HuH-7.5 (cell line): ENCODE results near the gene MAPK11.

Source experiments
- DNase-seq: peaks from one replicate; pipeline ENCODE4 v3.0.0; 2011; ENCODE audit warnings: low spot score

MAPK11 gene

DNA sequence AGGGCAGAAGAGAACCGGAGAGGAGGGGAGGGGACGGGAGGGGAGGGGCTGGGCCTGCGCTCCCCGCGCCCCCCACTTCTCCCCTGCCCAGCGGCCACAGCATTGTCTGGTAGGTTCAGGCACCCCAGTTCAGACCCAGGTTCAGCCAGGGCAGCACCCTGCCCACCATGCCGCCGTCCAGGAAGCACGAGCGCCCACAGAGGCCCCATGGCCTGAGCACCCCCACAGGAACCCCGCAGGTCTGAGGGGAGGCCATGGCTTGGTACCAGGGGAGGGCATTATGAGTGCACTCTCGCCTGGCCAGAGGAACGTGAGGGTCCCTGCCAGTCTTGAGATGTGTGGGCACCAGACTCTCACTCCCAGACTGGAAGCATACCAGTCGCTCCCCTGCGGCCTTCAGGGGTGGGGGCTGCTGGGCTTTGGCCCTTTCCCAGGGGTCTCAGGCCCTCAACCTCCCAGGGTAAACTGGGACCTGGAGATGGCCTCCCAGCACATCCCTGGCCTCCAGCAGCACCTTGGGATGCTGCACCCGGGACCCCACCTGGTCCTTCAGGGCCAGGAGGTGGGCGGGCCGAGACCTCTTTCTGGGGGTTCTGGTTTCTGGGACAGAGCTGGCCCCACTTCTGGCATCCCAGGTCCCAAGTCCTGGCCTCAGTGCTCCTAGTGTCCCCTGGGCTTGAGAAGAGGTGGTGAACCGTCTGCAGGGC, 37.9 kb upstream of the MAPK11 start:
- no peak for DNase-seq

DNA sequence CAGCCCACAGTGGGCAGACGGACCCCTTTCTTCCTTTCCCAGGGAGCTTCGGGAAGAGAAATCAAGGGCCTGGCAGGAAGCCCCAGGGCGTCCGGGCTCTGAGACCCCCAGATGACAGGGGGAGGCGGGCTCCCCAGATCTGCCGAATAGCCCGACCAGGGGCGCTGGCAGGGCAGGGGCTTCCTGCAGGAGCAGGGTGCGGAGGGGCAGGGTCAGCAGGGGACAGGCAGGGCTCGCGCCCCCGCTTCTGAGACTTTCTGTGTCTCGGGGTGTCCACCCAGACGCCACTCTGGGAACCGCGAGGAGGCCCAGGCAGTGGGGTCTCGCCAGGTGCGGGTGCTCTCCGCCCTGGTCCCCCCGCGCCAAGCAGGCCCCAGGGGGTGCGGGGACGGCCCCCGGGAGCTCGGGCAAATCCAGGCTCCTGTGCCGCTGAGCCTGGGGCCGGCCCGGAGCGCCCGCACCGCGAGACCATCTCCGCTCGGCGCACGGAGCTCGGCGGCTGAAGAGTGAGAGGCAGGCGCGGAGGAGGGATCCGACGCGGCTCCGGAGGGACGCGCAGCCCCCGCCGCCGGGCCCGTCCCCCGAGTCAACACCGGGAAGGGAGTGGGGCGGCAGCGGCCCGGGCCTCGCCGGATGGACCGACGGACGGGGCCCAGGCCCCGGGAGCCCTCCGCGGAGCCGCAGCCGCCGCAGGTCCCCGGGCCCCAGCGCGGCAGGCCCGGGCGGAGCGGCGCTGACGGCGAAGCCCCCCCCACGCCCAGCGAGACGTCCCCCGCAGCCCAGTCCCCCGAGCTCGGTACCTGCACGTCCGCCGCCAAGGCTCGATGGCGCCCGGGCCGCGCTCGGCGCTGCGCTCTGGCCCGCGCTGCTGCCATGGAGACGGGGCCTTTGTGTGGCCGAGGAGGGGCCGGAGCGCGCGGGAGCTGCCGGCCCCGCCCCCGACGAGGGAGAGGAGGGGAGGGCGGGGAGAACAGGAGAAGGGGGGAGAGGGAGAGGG, 36.9 kb upstream of the MAPK11 start, which contains the start of gene PLXNB2:
Gene PLXNB2, minus strand, starts transcription at position 894 of the 997 bp plus-strand sequence. CDS start 17,062 bp downstream, outside the sequence.
- peak; percentile 89 for DNase-seq

DNA sequence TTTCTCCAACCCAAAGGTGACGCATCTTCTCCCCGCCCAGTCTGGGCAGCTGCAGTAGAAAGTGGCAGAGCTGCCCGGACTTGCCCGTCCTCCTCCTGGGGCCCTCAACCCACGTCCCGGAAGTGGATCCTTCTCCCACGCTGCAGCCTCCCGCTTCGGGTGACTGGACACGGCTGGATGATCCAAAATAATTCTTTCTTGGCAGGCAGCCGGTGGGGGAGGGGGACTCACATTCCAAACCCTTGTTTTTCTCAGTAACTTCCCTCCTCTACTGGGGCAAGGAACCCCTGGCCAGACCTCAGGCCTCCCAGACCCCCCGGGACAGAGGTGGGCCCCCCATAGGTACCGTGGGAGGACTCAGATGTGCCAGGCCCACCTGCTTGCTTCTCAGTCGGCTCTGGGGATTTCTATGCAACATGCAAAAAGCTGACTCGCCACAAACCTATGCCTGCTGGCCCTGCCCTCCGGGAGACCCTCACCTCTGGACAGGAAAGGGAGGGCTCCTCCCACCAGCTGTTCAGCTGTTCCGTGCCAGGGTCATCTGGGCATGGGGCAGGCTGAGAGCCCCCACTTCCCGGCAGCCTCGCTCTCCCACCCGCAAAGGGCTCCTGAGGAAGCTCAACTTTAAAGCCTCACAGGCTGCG, 35.9 kb upstream of the MAPK11 start:
- DNase-seq, result peak; percentile 73

DNA sequence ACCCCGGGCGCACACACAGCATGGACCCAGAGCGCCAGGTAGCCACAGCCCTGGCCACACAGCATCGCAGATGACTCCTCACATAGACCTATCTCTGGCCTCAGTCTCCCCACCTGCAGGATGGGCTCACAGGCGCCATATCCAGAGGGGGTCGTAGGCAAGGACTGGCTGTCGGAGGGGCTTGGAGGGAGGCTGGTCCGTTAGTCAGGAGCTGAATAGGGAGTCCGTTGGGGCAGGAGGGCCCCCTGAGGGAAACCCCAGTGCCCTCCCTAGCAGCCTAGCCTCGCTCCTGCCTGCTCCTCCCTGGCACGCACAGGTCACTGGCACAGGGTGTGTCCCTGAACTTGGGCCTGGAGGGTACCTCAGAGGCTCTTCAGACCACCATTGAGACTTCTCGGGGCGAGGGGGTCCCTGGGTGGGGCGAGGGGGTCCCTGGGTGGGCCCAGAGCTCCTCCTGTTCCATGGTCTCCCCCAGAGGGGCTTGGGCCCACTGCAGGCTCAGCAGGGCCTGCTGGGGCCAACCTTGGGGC, 35.3 kb upstream of the MAPK11 start:
- DNase-seq, result no peak

DNA sequence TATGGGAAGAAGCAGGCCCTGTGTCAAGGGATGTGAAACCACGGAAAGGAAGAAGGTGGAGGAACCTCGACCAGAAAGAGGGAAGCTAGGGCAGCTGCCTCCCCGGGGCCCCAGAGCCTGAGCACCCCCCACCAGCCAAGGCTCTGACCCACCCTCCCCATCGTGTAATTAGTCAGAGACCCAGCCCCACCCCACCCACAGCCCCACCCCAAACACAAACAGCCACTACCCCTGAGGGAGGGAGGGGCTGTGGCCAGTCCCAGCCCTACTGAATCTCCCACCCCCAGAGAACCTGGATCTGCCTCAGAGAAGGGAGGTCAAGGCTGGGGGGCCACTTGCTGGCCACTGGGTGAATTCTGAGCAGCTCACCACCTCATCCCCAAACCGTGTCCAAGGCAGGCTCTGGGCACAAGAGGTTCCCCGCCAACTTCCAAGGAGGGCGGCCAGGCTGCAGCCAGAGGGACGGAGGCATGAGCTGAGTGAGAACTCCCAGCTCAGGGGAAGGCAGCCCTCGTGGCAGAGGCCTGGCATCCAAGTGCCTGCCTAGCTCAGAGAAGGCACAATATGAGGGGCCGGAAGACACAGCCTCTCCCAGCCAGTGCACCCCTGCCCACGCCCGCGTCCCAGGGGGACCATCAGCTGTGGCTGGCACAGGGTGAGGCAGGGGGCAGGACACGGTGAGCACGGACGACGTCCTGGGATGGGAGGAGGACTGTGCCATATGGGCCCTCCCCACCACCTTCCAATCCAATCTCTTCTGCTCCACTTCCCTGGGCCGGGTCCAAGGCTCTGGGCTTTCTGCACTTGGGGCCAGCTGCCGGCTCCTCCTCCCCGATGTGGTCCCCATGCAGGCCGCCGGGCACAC, 34.6 kb upstream of the MAPK11 start:
- no peak for DNase-seq

DNA sequence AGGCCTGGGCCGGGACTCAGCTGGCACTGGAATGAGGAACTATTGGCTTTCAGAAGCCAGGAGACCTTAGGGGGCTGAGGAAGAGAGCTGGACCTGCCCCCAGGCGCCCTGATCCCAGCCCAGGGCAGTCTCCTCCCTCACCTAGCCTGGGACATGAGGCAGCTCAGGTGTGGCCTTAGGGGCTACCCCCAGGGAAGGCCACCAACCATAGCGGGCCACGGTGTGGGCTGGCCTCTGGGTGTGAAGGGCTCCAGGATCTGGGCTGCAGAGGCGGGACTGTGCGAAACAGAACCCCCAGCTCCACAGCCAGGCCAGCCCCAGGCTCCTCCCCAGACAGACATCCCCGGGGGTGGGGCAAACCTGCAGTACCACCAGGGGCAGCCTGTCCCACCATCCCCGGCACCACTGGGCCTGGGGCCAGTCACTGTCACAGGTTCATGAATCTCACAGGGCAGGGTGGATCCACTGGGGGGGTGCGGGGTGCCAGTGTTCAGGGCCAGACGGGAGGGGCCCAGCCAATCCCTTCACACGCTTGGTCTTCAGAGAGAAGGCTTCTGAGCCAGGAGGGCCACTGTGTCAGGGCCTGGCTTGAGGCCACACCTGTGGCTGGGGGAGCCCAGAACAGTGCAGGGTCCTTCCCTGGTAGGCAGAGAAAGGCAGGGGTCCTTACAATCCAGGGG, 33.8 kb upstream of the MAPK11 start:
- DNase-seq, result no peak

DNA sequence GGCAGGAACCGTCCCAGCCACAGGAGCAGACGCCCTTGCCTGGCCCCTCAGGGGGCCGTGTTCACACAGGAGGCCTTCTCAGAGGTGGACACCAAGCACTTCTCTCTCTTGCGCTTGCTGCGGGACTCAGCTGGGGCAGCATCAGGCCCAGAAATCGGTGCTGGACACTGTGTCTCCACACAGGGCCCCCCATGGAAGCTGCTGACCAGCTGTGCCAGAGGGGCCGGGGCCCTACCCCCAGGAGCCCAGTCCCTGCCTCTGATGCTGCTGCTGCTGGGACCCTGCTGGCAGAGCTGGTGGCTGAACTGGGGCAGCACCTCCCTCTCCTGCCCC, 33.3 kb upstream of the MAPK11 start:
- DNase-seq, result no peak

DNA sequence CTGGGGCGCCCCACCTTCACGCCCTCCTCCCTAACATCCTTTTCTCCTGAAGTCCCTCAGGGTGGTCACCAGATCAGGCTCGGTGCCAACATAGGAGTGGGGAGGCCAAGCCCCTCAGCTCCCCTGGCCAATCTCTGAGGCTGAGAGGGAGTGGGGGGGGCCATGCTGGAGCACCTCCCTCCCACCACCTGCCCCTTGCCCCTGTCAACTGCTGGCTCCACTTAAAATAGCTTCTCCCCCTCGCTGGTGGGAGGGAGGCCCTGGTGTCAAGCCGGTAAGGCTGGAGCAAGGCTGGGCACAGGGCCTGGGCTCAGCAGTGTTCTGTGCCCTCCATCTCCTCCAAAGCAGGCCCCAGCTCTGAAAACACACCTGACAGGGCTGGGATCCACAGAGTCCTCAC, 32.4 kb upstream of the MAPK11 start:
- DNase-seq, result no peak

DNA sequence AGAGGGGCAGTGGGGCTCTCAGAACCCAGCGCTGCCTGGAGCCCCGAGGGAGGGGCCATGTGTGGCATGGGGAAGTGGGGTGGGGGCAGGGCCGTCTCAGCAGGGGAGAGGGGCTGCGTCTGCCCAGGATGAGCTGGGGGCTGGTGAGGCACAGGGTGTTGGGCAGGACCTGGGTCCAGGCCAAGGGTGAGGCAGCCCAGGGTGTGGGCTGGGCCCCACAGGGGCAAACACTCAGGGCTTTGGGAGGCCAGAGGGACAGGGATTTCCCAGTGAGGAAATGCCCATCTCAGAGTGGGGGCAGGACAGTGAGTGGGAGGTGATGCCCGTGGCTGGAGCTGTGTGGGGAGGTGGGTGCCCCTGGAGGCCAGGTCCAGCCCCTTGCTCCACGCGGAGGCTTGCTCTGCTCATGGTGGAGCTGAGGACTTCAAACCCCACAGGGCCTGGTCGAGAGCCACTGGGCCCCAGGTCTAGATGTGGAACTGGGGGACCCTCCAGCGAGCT, 31.9 kb upstream of the MAPK11 start:
- DNase-seq, result no peak

DNA sequence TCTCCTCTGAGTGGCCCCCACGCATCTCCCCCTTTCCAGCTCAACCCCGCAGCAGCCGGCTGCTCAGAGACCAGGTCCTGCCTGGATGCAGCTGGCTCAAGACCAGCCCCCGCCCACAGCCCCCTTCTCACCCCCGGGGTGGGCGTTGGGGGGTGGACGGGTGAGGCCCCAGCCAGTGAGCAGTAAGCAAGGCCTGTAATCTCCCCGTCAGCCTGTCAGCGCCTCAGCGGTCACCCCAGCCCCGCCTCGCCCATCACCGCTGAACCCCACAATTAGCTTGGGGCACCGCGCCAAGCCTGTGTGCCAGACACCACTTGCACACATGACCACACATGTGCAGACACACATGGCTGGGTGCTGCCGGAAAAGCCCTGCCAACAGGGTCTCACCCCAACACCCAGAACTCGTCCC, 31.4 kb upstream of the MAPK11 start:
- no peak for DNase-seq

DNA sequence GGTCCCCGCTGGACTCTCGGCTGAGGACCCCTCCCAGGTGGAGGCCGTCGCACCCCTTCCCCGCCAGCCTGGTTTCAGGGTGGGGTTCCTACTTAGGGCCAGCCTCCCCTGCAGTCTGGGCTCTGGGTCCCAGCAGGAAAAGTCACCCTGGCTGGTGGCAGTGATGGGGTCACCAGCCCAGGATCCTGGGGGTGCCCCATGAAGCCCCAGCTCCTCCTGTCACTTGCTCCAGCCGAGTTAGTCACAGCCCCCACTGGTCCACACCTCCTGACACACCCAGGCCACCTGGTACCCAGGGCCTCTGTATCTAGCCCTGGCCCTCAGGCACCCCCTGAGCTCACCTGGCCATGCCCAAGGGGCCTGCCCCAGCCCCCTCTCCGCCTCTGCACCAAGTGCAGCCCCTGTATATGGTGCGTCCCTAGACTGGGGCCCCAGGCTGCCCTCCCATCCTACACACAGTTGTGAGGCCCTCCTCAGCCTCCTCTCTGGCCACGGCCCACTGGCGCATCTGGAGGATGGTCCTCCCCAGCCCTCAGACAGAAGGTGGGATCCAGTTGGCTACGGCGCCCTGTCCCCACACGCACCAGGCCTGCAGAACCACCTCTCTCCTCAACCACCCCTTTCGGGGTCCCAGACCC, 30.6 kb upstream of the MAPK11 start:
- no peak for DNase-seq

DNA sequence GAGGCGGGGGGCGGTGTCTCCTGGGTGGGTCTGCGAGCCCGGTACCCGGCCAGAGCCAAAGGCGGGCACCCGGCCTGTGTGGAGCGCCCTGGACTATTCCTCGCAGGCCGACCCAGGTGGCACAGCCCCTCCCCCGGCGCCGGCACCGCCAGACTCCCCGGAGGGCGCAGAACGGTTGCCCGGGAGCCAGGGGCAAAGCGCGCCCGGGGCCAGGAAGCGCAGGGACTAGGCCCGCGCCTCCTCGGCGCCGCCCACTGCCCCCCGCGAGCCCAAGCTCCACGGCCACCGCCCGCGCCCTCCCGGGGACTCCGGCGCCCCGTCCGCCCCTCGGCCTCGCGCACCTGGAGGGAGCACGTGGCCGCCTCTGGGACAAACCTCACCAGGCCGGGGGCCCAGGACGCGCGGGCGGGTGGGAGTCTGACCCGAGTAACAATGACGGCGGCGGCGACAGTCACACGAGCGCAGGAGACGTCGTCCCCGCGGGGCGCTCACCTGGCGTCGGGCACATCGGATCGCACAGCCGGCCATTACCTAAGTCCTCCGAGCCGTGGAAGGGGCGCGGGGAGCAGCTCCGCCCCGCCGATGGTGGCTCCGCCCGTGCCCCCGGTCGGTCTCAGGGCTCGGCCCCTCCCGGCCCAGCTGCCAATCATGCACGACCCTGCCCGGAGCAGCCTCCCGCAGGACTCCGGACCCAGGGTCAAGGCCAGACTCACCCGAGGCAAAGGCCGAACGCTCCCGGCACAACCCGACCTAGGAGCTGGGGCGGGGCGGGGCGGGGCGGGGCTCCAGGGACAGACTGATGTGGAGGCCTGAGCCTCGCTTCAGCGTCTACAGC, 29.8 kb upstream of the MAPK11 start:
- DNase-seq, result peak; percentile 99

DNA sequence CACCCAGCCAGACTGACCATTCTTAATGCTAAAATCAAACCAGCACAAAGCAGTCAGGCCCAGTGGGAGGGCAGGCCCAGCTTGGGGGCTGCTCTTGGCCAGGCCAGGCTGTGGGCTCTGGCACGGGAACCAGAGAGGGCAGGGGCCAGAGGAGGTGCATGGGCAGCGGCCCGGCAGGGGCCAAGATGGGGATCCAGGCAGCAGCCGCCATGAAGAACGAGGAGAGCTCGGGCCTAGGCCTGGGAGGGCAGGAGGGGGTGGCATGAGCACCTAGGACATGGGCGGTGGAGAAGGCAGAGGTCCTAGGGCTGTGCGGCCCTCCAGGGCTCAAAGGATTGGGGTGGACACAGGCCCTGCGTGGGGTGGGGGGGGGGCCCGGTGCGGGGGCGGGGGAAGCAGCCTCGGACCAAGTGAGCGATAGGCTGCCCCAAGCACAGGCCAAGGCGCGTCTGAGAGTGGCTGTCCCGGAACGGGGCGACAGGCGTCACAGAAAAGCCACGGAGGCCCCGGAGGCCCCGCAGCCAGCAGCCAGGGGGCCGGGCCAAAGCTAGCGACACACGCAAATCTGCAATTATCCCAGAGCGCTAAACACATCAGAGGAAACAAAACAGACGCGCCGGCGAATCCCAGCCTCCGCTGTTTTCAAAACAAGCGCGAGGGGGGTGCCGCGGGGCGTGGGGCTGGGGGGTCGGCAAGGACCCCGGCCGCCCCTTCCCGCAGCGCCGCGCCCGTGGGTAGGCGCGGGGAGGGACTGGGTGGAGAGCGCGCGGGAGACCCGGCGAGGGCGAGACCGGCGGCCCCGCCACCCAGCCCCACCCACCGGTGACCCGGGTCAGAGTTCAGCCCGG, 29.0 kb upstream of the MAPK11 start:
- DNase-seq, result no peak

DNA sequence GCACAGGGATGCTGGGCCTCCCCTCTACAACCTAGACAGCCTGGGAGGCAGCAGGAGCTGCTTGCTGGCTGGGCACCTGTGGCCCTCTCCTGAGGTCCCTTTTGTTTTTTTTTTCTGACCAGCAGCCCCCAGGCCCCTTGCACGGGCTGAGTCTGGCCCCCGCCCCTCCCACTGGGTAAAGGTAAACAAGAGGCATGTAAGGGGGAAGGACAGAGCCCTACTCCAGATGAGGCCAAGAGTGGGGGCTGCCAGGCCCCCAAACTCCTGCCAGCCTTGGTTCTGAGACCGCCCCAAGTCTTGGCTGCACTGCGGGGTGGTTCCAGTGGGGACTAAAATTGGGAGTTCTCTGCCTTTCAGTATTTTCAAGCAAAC, 28.1 kb upstream of the MAPK11 start:
- DNase-seq, result no peak

DNA sequence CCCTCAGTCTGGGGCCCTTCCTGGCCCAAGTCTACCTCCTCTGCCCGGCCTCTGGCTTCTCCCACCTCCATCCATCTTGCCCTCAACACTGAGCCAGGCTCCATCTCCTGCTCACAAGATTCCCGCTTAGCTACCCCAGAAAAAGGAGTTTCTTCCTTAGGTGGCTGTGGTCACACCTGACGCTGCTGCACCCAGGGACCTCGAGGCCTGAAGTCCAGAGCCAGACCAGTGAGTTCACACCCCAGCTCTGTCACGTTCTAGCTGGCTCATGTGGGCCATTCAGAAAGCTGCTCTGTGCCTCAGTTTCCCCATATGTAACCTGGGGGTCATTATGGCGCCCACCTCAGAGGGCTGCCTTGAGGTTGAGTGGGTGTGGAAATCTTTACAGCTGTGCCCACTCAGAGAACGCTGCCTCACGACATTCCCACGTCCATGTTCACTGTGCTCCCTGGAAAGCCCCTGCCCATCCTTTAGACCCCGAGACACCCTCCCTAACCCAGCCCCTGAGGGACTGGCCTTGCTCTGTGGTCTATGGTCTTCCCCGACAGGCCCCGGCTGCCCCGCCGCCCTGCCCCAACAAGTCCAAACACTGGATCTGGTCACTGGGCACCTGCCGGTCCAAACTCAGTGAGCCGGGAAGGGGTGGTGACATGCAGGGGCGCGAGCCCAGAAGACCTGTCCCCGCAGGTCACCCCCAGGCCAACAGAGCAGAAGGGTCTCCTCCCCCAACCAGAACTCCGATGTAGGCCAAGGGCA, 27.5 kb upstream of the MAPK11 start:
- DNase-seq, result no peak

DNA sequence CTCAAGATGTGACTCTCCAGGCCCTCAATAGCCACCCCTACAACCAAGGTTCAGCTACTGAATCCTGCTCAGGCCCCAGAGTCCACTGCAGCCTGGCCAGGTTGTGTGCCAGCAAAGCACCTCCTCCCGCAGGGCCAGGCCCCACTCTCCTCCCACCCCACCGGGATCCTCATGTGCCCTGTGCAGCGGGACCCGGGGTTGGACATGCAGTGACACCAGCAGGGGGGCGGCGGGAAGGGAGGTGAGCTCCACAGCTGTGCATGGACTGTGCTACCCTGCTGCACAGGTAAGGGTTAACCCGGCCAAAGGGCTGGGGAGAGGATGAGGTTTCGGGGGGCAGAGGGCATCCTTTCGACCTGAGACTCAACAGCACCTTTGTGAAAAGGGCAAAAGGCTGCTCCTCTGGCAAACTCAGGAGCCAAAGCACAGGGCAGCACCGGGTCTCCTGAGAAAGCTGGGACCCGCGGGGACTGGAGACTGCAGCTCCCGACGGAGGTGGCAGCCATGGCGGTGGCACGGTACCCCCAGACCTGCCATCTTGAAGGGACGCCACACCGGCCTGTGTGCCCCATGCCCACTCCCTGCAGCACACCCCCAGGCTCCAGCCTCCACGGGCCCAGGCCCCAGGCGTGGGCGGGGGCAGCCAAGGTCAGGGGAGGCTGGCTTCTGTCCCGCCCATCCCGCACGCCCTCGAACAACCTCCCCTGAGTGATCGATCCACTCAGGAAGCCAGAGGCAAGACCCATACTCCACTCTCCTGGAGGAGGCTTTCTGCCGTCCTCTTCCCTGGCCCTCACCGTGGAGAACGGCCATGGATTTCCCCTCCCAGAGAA, 26.7 kb upstream of the MAPK11 start:
- DNase-seq, result no peak

DNA sequence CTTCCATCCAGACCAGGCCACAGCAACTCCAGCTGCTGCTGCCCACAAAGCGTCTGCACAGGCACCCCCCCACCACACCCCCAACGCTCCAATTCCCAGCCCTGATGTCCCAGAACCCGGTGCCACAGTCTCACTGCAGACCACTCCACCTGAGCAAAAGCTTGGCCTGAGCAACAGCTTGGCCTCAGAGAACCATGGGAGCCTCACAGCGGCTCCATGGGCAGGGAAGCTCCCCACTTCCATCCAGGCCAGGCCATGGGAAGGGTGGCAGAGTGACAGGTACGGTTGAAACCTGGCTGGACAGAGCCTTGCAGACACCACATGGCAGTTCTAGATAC, 24.1 kb upstream of the MAPK11 start:
- no peak for DNase-seq
